GM12878 (cell line): Measurements from ENCODE around the gene CREG1. TPM values are rescaled to one million over a fixed set of nuclear protein-coding genes. Genes with fewer than 3 reads are reported as not detected.

ENCODE experiments used
- ATAC-seq: fragments of 200-7000 bp; cut with Tn5 transposase; 3 replicates; pipeline ENCODE4 v1.9.1; 2020; ENCODE audit warnings: mild to moderate bottlenecking, moderate library complexity
- BruUV-seq: library from RNA; stranded (reverse); fragments of 400-500 nt; replicated peaks from 2 replicates; lab custom pipeline; 2021; lab: Mats Ljungman, UMichigan
- CTCF ChIA-PET: fragments of 300-600 bp; sonication (Branson Sonifier 250); formaldehyde crosslinking; extraction: SDS; loops from one replicate; lab custom pipeline; 2021; ENCODE audit warnings: inconsistent platforms; lab: Yijun Ruan, JAX
- POLR2A ChIA-PET: fragments of 350-600 bp; formaldehyde crosslinking; extraction: SDS; loops from one replicate; lab custom pipeline; 2021; ENCODE audit warnings: inconsistent platforms; lab: Charles Lee
- RAD21 ChIA-PET: fragments of 300-600 bp; sonication (Branson Sonifier 250); formaldehyde crosslinking; loops from one replicate; lab custom pipeline; 2023; ENCODE audit warnings: antibody characterized with exemption; ENCODE audit not compliant: unreplicated experiment; lab: Charles Lee
- SMC1A ChIA-PET: fragments of 300-600 bp; sonication (Branson Sonifier 250); formaldehyde crosslinking; loops from one replicate; lab custom pipeline; 2023; ENCODE audit not compliant: unreplicated experiment, uncharacterized antibody; lab: Charles Lee
- DNase-seq: peaks from one replicate; pipeline ENCODE4 v3.0.0-alpha.2; 2011; ENCODE audit warnings: low read depth, low spot score
- FAIRE-seq: peaks from 3 replicates; lab custom pipeline; 2011; peaks lifted over from hg19 to GRCh38; lab: Jason Lieb, UNC
- H2AFZ ChIP-seq: 2 replicates; pipeline ENCODE4 v1.6.0; 2011; ENCODE audit warnings: low read depth, low read length, control low read depth; ENCODE audit not compliant: control insufficient read depth
- H3K27ac ChIP-seq: 2 replicates; pipeline ENCODE4 v1.5.1; 2011; ENCODE audit warnings: control low read depth; ENCODE audit not compliant: control insufficient read depth, insufficient read depth
- H3K27me3 ChIP-seq, 2 experiments: replicated peaks in 1 of 2; 2 replicates each; pipeline versions ENCODE4 v1.6.0 to v1.6.1; 2011; ENCODE audit warnings: low read length in 1 of 2; ENCODE audit not compliant: control insufficient read depth in 2 of 2, insufficient read depth in 2 of 2
- H3K36me3 ChIP-seq, 2 experiments: 2 replicates each; pipeline ENCODE4 v1.5.1; 2011; ENCODE audit warnings: low read length in 1 of 2; ENCODE audit not compliant: control insufficient read depth in 2 of 2, insufficient read depth in 2 of 2
- H3K4me1 ChIP-seq: 2 replicates; pipeline ENCODE4 v1.6.1; 2011; ENCODE audit warnings: mild to moderate bottlenecking, low read length, moderate library complexity, mixed read lengths; ENCODE audit not compliant: control insufficient read depth, insufficient read depth
- H3K4me2 ChIP-seq: 2 replicates; pipeline ENCODE4 v1.6.0; 2011; ENCODE audit warnings: control low read depth; ENCODE audit not compliant: control insufficient read depth, insufficient read depth
- H3K4me3 ChIP-seq: fragments of 200-600 bp; sonication (generic); 2 replicates; pipeline ENCODE4 v1.5.1; 2016
- H3K79me2 ChIP-seq: 2 replicates; pipeline ENCODE4 v1.6.0; 2011; ENCODE audit warnings: low read length; ENCODE audit not compliant: control insufficient read depth, insufficient read depth
- H3K9ac ChIP-seq: 2 replicates; pipeline ENCODE4 v1.8.0; 2011; ENCODE audit warnings: low read length, control low read depth, mixed read lengths; ENCODE audit not compliant: control insufficient read depth, insufficient read depth
- H3K9me3 ChIP-seq: replicated peaks from 3 replicates; pipeline ENCODE4 v1.5.1; 2011; ENCODE audit warnings: mild to moderate bottlenecking, low read length; ENCODE audit not compliant: control insufficient read depth, insufficient read depth
- H4K20me1 ChIP-seq: 2 replicates; pipeline ENCODE4 v1.6.0; 2011; ENCODE audit not compliant: control insufficient read depth, insufficient read depth
- BACH1 ChIP-seq: fragments of 450-650 bp; IDR thresholded peaks from 2 replicates; pipeline ENCODE4 v1.6.1; 2017; ENCODE audit warnings: mild to moderate bottlenecking, borderline replicate concordance
- CEBPB ChIP-seq, 2 experiments: fragments of 150-350 bp in 1 of 2; IDR thresholded peaks; 2 replicates each; pipeline ENCODE4 v1.6.1; 2012 to 2014; ENCODE audit warnings: low read depth in 2 of 2, low read length in 2 of 2, borderline replicate concordance in 1 of 2, inconsistent platforms in 1 of 2
- CHD1 ChIP-seq: IDR thresholded peaks from 2 replicates; pipeline ENCODE4 v1.6.1; 2012; ENCODE audit warnings: low read depth, low read length, improper control_type of control experiment
- CTCF ChIP-seq, 3 experiments: IDR thresholded peaks in 2 of 3; conservative IDR thresholded peaks in 1 of 3; 2 replicates each; pipeline ENCODE4 v1.5.1; 2011; ENCODE audit warnings: low read depth in 3 of 3, low read length in 3 of 3, mild to moderate bottlenecking in 3 of 3, control low read depth in 2 of 3, moderate library complexity in 2 of 3, inconsistent platforms in 1 of 3, mixed read lengths in 1 of 3; ENCODE audit not compliant: control insufficient read depth in 2 of 3, insufficient read depth in 1 of 3; ENCODE audit errors: extremely low read depth in 1 of 3
- E2F8 ChIP-seq: fragments of 450-650 bp; IDR thresholded peaks from 2 replicates; pipeline ENCODE4 v1.6.1; 2018; ENCODE audit warnings: mild to moderate bottlenecking, low read depth, moderate library complexity; ENCODE audit not compliant: partially characterized antibody
- IRF5 ChIP-seq: fragments of 450-650 bp; IDR thresholded peaks from 2 replicates; pipeline ENCODE4 v1.6.1; 2017; ENCODE audit warnings: borderline replicate concordance
- MTA2 ChIP-seq: fragments of 450-650 bp; IDR thresholded peaks from 2 replicates; pipeline ENCODE4 v1.6.1; 2016; ENCODE audit warnings: low read depth, mild to moderate bottlenecking, moderate library complexity
- NKRF ChIP-seq: fragments of 450-650 bp; conservative IDR thresholded peaks from 2 replicates; pipeline ENCODE4 v1.6.1; 2017; ENCODE audit warnings: mild to moderate bottlenecking, moderate library complexity
- RCOR1 ChIP-seq: conservative IDR thresholded peaks from 2 replicates; pipeline ENCODE4 v1.6.1; 2012; ENCODE audit warnings: low read depth, low read length, improper control_type of control experiment
- ZBTB4 ChIP-seq: fragments of 450-650 bp; formaldehyde crosslinking; IDR thresholded peaks from 2 replicates; pipeline ENCODE4 v1.4.0; 2022; ENCODE audit warnings: mild to moderate bottlenecking, moderate library complexity
- ZNF274 ChIP-seq: IDR thresholded peaks from one replicate; pipeline ENCODE4 v1.8.0; 2011; ENCODE audit not compliant: insufficient read length, insufficient read depth
- ZNF384 ChIP-seq: IDR thresholded peaks from 2 replicates; pipeline ENCODE4 v1.6.1; 2012; ENCODE audit warnings: low read depth, mild to moderate bottlenecking, low read length, improper control_type of control experiment, borderline replicate concordance
- WGBS: methylation state at CpG from one replicate; pipeline ENCODE4 v1.1.6; 2016; ENCODE audit warnings: low lambda C conversion rate; ENCODE audit not compliant: insufficient replicate concordance, insufficient coverage; ENCODE audit errors: missing lambda C conversion rate; 5-methylcytosine and 5-hydroxymethylcytosine counted together
- in situ Hi-C: fragments of 300-500 bp; cut with MboI; formaldehyde crosslinking; loops from 9 replicates; pipeline ENCODE4 v1.14.3; 2018; ENCODE audit warnings: mixed read lengths
- intact Hi-C: fragments of 100-400 bp; cut with micrococcal nuclease; formaldehyde crosslinking; loops from one replicate; pipeline ENCODE4 v1.14.2; 2022; ENCODE audit not compliant: unreplicated experiment
- polyA plus RNA-seq, 11 experiments: library from polyadenylated mRNA; depleted of rRNA in 4 of 11; unstranded in 6 of 11; stranded (reverse) in 5 of 11; fragments of >200 nt; fragmentation: Nextera tagmentation in 4 of 11; fragmentation: Illumina TruSeq in 1 of 11; extraction: Ambion mirVana in 4 of 11; extraction: Trizol in 1 of 11; gene quantifications; 1 replicate in 1 of 11; 2 replicates in 10 of 11; pipeline versions ENCODE4 v1.2.1 to v1.2.3, GENCODE V29; 2011 to 2016; ENCODE audit warnings: inconsistent platforms in 2 of 11, missing spikeins in 2 of 11, low read depth in 1 of 11
- total RNA-seq, 4 experiments: library from RNA; depleted of rRNA in 3 of 4; stranded (reverse); fragments of >200 nt in 3 of 4; fragmentation: Illumina TruSeq in 1 of 4; extraction: Trizol in 1 of 4; gene quantifications; 2 replicates each; pipeline versions ENCODE4 v1.2.1 to v1.2.3, GENCODE V29; 2013 to 2021

CREG1 gene
- total and polyA plus RNA-seq, 10 of the 15 experiments (the other 5 are each of a cell fraction or from before 2014, with no cell fraction given): 5.3 to 43.8 (median 22.1) TPM

GRCh38 chr1:167502192-167502551, 51.4 kb downstream of the CREG1 start:
- H3K79me2 ChIP-seq: no peaks in the 10 kb centered on the region
- H3K27ac ChIP-seq: no peak overlapping the region
- no peaks in the 10 kb centered on the region for H4K20me1 ChIP-seq
- no peak overlapping the region for H3K4me3 ChIP-seq
- ATAC-seq (no peak), DNase-seq (no peak), FAIRE-seq (no peak)
- BruUV-seq: no TSS peak
- H3K4me2 ChIP-seq: no peak overlapping the region
- no peak overlapping the region for H2AFZ ChIP-seq
- intact Hi-C loops: no loop called here
- H3K36me3 ChIP-seq: no peaks in the 10 kb centered on the region
- POLR2A ChIA-PET: no interaction called here
- in situ Hi-C loops: no loop called here
- no peak overlapping the region for H3K9ac ChIP-seq
- SMC1A ChIA-PET: interaction anchor here (0.6 kb wide), 1 partner anchor 28 kb away, joined by 3 read pairs; no protein-coding TSS in a partner anchor
- CTCF ChIA-PET: interaction anchor here (0.6 to 3.4 kb wide), 2 partner anchors 31 to 186 kb away, joined by 3 to 15 read pairs; no protein-coding TSS in a partner anchor
- H3K9me3 ChIP-seq: no peaks in the 10 kb centered on the region
- RAD21 ChIA-PET: no interaction called here
- WGBS: 59% methylated on average over 5 of the region's 5 CpGs
- peaks cover 32% of the 10 kb centered on the region for H3K4me1 ChIP-seq
- no peaks in the 10 kb centered on the region for H3K27me3 ChIP-seq
- TF ChIP-seq RCOR1: no peak
- TF ChIP-seq MTA2: no peak
- TF ChIP-seq IRF5: no peak
- no peak for TF ChIP-seq ZNF384
- TF ChIP-seq CEBPB (IDR thresholded peaks at IDR 0.05; ENCODE audit: borderline replicate concordance in 1 of 2, low read depth in 2 of 2, low read length in 2 of 2): no peak
- no peak for TF ChIP-seq NKRF
- no peak for TF ChIP-seq E2F8
- no peak for TF ChIP-seq ZBTB4 (CRISPR knock-in tag)
- no peak for TF ChIP-seq CTCF (IDR thresholded peaks at IDR 0.05 in 2 of 3, conservative IDR thresholded peaks at IDR 0.05 in 1 of 3; ENCODE audit: control insufficient read depth in 2 of 3, extremely low read depth in 1 of 3, insufficient read depth in 1 of 3, low read depth in 3 of 3, low read length in 3 of 3)
- TF ChIP-seq ZNF274: no peak
- no peak for TF ChIP-seq CHD1
- no peak for TF ChIP-seq BACH1
